EL (cell line): ENCODE results near the gene RABEP2.
"Not testable (repeated sequence)": the region's sequence is repeated elsewhere in the genome, so short reads cannot be mapped to it uniquely, and the experiment has no call there.

Experiments used
- DNase-seq: peaks from one replicate; pipeline ENCODE4 v3.0.0-alpha.2; 2016

The RABEP2 gene

DNA sequence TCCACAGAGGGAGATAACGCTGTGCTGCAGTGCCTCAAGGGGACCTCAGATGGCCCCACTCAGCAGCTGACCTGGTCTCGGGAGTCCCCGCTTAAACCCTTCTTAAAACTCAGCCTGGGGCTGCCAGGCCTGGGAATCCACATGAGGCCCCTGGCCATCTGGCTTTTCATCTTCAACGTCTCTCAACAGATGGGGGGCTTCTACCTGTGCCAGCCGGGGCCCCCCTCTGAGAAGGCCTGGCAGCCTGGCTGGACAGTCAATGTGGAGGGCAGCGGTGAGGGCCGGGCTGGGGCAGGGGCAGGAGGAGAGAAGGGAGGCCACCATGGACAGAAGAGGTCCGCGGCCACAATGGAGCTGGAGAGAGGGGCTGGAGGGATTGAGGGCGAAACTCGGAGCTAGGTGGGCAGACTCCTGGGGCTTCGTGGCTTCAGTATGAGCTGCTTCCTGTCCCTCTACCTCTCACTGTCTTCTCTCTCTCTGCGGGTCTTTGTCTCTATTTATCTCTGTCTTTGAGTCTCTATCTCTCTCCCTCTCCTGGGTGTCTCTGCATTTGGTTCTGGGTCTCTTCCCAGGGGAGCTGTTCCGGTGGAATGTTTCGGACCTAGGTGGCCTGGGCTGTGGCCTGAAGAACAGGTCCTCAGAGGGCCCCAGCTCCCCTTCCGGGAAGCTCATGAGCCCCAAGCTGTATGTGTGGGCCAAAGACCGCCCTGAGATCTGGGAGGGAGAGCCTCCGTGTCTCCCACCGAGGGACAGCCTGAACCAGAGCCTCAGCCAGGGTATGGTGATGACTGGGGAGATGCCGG lies 7.5 kb upstream of the RABEP2 start:
- DNase-seq = no peak

DNA sequence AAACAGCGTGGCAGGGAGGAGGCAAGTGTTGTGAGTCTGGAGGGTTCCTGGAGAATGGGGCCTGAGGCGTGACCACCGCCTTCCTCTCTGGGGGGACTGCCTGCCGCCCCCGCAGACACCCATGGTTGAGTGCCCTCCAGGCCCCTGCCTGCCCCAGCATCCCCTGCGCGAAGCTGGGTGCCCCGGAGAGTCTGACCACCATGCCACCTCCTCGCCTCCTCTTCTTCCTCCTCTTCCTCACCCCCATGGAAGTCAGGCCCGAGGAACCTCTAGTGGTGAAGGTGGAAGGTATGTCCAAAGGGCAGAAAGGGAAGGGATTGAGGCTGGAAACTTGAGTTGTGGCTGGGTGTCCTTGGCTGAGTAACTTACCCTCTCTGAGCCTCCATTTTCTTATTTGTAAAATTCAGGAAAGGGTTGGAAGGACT lies 6.8 kb upstream of the RABEP2 start, which contains the start of gene CD19:
Gene CD19, plus strand, starts transcription at position 171 of the 425 bp plus-strand sequence. Its CDS starts 30 bp downstream, at position 201.
- DNase-seq = no peak

- no peak for DNase-seq
These were observed 5.6 kb upstream of the RABEP2 start for GRCh38 chr16:28930652-28931051.

GRCh38 chr16:28930203-28930602 lies 5.2 kb upstream of the RABEP2 start:
- DNase-seq = no peak

DNA sequence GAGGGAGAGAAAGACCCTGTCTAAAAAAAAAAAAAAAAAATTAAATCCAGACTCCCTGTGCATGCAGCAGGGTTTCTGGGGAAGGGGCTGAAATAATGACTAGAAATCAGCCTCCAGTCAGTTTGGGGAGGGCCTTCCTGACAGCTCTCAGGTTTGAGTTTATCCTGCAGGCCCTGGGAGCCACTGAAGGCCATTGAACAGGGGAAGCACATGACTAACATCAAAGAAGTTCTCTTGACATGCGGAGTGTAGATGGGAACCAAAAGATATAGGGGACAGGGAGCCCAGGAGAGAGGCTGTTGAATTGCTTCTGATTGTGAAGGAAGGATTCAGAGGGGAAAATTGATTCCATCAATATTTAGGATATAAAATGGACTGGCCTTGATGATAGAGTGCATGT lies 2.8 kb upstream of the RABEP2 start:
- no peak for DNase-seq

DNA sequence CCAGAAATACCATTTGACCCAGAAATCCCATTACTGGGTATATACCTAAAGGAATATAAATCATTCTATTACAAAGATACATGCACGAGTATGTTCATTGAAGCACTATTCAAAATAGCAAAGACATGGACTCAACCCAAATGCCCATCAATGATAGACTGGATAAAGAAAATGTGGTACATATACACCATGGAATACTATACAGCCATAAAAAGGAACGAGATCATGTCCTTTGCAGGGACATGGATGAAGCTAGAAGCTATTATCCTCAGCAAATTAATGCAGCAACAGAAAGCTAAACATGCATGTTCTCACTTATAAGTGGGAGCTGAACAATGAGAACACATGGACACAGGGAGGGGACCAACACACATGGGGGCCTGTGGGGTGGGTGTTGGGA lies 1.2 kb upstream of the RABEP2 start:
- DNase-seq = not testable (repeated sequence)

GRCh38 chr16:28925386-28926228 lies 569 bp upstream of the RABEP2 start:
- peak; percentile 85 for DNase-seq

DNA sequence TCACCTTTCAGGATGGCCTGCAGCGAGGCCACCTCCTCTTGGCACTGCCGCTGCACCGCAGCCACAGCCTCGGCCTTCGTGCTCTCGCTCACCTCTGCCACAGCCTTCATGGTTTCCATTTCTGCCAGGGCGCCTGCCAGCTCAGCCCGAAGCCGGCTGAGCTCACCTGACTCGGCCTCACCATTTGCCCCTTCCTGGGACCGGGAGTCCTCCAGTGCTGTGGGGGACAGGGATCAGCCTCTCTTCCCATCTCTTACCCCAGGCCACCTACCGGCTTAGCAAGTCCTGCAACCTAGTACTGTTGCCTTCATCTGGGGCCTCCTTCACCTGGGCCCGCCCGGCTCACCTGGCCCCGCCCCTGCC lies 658 bp downstream of the RABEP2 start:
- no peak for DNase-seq

DNA sequence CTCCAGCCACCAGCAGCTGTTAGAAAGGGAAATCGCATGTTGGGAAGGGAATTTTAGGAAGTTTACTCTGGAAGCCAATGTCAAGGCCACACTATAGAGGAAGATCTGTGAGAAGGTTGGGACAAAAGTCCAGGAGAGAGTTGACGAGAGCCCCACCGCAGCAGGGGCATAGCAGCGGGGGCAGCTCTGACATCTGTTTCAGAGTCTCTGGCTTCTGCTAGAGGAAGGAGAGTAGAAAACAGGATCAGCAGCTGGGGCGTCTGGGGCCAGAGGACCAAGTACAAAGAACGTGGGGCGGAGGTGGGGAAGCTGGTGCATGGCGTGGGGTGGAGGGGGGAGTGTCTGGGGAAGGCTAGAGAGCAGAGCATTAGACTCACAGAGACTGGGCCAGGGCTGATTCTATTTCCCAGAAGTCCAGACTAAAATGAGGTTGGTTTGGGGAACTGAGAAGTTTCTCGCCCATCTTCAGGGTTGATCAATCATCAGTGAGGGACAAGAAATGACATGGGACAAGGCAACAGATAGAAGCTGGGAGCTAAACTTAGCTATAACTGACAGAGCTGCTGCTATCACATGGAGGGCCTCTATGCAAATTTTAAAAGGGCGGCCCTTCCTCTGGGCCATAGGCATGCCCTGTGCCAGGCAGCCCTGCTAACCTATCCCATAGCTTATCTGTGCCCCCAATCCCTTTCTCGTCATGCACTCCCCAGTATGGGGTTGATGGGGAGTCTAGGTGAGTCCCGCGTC lies 1.2 kb downstream of the RABEP2 start:
- DNase-seq = no peak

- DNase-seq = no peak
These were observed 1.8 kb downstream of the RABEP2 start for GRCh38 chr16:28923231-28923587.

- no peak for DNase-seq
These were observed 6.3 kb downstream of the RABEP2 start for GRCh38 chr16:28918698-28919097.

DNA sequence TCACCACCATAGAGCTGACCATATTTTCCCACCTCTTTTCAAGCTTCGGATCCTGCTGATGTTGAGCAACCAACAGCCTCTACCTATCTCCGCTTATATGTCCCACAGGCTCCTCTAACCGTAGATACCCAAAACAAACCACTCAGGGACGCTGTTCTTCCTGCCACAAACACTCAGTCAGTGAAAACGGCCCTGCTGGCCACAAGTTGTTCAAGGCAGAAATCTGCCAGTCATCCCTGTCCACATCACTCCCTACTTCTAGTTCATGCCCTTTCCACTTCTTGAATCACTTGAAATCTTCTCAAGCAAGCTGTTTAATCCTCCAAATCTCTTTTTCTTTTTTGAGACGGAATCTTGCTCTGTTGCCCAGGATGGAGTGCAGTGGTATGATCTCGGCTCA lies 7.9 kb downstream of the RABEP2 start:
- DNase-seq = no peak

DNA sequence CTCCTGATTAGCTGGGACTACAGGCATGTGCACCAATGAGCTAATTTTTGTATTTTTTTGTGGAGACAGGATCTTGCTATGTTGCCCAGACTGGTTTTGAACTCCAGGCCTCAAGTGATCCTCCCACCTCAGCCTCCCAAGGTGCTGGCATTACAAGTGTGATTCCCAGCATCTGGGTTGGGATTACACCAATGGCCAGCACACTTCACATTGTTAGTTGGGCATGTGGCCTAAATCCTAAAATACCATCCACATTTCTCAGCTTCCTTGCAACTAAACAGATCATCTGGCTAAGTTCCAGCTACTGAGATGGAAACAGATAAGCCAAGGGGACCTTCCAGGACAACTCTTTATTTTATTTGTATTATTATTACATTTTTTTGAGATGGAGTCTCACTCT lies 9.9 kb downstream of the RABEP2 start:
- peak; percentile 79 for DNase-seq

DNA sequence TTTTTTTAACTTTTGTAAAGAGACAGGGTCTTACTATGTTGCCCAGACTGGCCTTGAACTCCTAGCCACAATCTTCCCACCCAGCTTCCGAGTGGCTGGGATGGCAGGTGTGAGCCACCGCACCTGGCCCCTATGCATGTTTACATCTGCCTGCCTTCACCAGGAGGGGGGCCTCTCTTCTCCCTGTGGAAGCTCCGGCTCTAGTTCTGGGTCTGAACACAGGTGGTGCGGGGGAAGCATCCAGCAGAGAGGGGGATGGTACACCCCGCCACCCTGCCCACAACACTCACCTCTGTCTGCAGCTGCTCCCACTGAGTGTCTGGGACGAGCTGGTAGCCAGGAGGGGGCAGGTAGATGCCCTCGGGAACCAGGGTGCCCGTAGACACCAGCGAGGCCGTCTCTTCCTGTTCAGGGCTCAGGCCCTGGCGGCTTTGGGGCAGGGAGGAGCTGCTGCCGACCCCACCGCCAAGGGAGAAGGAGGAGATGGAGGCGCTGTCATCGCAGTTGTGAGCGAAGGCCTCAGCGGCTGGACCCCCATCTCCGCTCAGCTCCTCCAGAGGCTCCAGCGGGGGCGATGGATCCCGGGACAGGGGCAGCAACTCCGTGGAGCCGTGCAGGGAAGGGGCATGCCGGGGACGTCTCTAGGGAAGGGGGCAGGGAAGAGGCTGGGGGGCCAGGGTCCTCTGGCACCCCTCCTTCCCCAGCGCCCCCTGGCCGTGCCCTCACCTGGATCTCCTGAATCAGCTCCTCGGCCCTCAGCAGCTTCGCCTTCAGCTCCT lies 10.9 kb downstream of the RABEP2 start:
- DNase-seq = no peak

- no peak for DNase-seq
These were observed 12.5 kb downstream of the RABEP2 start for GRCh38 chr16:28912558-28912957.

GRCh38 chr16:28910086-28911031 lies 14.7 kb downstream of the RABEP2 start:
- DNase-seq = no peak

GRCh38 chr16:28905800-28906372 lies 19.2 kb downstream of the RABEP2 start:
- no peak for DNase-seq

GRCh38 chr16:28905229-28905754 lies 19.7 kb downstream of the RABEP2 start:
- DNase-seq = no peak

- no peak for DNase-seq
These were observed 20.2 kb downstream of the RABEP2 start for GRCh38 chr16:28904828-28905227.

GRCh38 chr16:28904363-28904762 lies 20.7 kb downstream of the RABEP2 start:
- DNase-seq = no peak
